SK-N-MC (cell line): ENCODE results near the gene DSE.
A peak's percentile ranks its signal among the peaks of the same experiment; 100 is the strongest.

Source experiments
- DNase-seq: peaks from one replicate; pipeline ENCODE4 v3.0.0-alpha.2; 2011; ENCODE audit warnings: low read depth, low spot score
- H3K27ac ChIP-seq: fragments of 200-600 bp; sonication (generic); 2 replicates; pipeline ENCODE4 v1.5.1; 2016; ENCODE audit warnings: mixed run types
- H3K36me3 ChIP-seq: fragments of 200-600 bp; sonication (generic); 2 replicates; pipeline ENCODE4 v1.6.1; 2017; ENCODE audit warnings: antibody characterized with exemption, low read length, mixed read lengths; ENCODE audit not compliant: insufficient read depth
- H3K4me3 ChIP-seq: fragments of 200-600 bp; sonication (generic); 2 replicates; pipeline ENCODE4 v1.5.1; 2016
- H3K9ac ChIP-seq: fragments of 200-600 bp; sonication (generic); 2 replicates; pipeline ENCODE4 v1.8.0; 2017; ENCODE audit warnings: mixed run types, mixed read lengths; ENCODE audit not compliant: insufficient read length
- H3K9me3 ChIP-seq: fragments of 200-600 bp; sonication (generic); 2 replicates; pipeline ENCODE4 v1.6.1; 2017; ENCODE audit warnings: low read depth, mild to moderate bottlenecking, antibody characterized with exemption, low read length, moderate library complexity, mixed read lengths
- EZH2 ChIP-seq: fragments of 200-600 bp; sonication (generic); IDR thresholded peaks from one replicate; pipeline ENCODE4 v1.6.1; 2017; ENCODE audit warnings: antibody characterized with exemption
- FOXP2 ChIP-seq: optimal IDR thresholded peaks from 2 replicates; pipeline ENCODE3; 2011; ENCODE audit warnings: mild to moderate bottlenecking, moderate library complexity; ENCODE audit not compliant: insufficient read depth; ENCODE audit errors: extremely low read length, control extremely low read depth
- POLR2AphosphoS5 ChIP-seq: IDR thresholded peaks from 2 replicates; pipeline ENCODE4 v1.6.1; 2012; ENCODE audit warnings: mild to moderate bottlenecking, low read depth, low read length, borderline replicate concordance

The DSE gene

GRCh38 chr6:116405138-116405537, 34.4 kb downstream of the DSE start:
- no peak for TF ChIP-seq EZH2
- no peak for TF ChIP-seq FOXP2
- no peak for TF ChIP-seq POLR2AphosphoS5
- no peak for DNase-seq
- Histone ChIP-seq H3K27ac (peak overlapping the region; percentile 68), H3K9ac (no peak overlapping the region), H3K9me3 (no peaks in the 10 kb centered on the region), H3K36me3 (no peaks in the 10 kb centered on the region), H3K4me3 (peak overlapping the region; percentile 37; the same call in 1 of the 2 replicates)

GRCh38 chr6:116405652-116406356, 35.1 kb downstream of the DSE start:
- no peak overlapping the region for H3K9ac ChIP-seq
- peak overlapping the region; percentile 68; the same call in 1 of the 2 replicates for H3K27ac ChIP-seq
- TF ChIP-seq POLR2AphosphoS5: no peak
- TF ChIP-seq FOXP2: no peak
- TF ChIP-seq EZH2: no peak
- no peaks in the 10 kb centered on the region for H3K9me3 ChIP-seq
- H3K36me3 ChIP-seq: no peaks in the 10 kb centered on the region
- DNase-seq: no peak
- H3K4me3 ChIP-seq: 0 out of 2 replicates have a peak overlapping the region, but pooled peaks have one; percentile 37

GRCh38 chr6:116406678-116407345, 36.1 kb downstream of the DSE start:
- Histone ChIP-seq H3K4me3 (no peak overlapping the region), H3K9ac (no peak overlapping the region), H3K36me3 (no peaks in the 10 kb centered on the region), H3K9me3 (no peaks in the 10 kb centered on the region), H3K27ac (no peak overlapping the region)
- TF ChIP-seq POLR2AphosphoS5 (no peak), FOXP2 (no peak), EZH2 (no peak)
- DNase-seq: no peak

GRCh38 chr6:116408491-116408890, 37.7 kb downstream of the DSE start:
- H3K36me3 ChIP-seq: no peaks in the 10 kb centered on the region
- no peak overlapping the region for H3K9ac ChIP-seq
- no peak overlapping the region for H3K27ac ChIP-seq
- no peak for TF ChIP-seq FOXP2
- TF ChIP-seq EZH2: no peak
- no peak for TF ChIP-seq POLR2AphosphoS5
- no peak for DNase-seq
- no peak overlapping the region for H3K4me3 ChIP-seq
- no peaks in the 10 kb centered on the region for H3K9me3 ChIP-seq

- DNase-seq: no peak
- TF ChIP-seq FOXP2 (no peak), POLR2AphosphoS5 (no peak), EZH2 (no peak)
- no peaks in the 10 kb centered on the region for H3K9me3 ChIP-seq
- no peaks in the 10 kb centered on the region for H3K36me3 ChIP-seq
- H3K9ac ChIP-seq: no peak overlapping the region
- H3K27ac ChIP-seq: no peak overlapping the region
- H3K4me3 ChIP-seq: no peak overlapping the region
These were observed 39.0 kb downstream of the DSE start for GRCh38 chr6:116409756-116410155.

GRCh38 chr6:116411284-116411623, 40.5 kb downstream of the DSE start:
- no peaks in the 10 kb centered on the region for H3K9me3 ChIP-seq
- no peak for TF ChIP-seq EZH2
- no peak for TF ChIP-seq POLR2AphosphoS5
- peak; percentile 40 for TF ChIP-seq FOXP2
- no peak for DNase-seq
- H3K36me3 ChIP-seq: no peaks in the 10 kb centered on the region
- peak overlapping the region; percentile 94 for H3K27ac ChIP-seq
- peak overlapping the region; percentile 64 for H3K4me3 ChIP-seq
- H3K9ac ChIP-seq: peak overlapping the region; percentile 27

- TF ChIP-seq EZH2: no peak
- no peak for TF ChIP-seq POLR2AphosphoS5
- no peak for TF ChIP-seq FOXP2
- Histone ChIP-seq H3K27ac (peak overlapping the region; percentile 94), H3K4me3 (peak overlapping the region; percentile 64), H3K9me3 (no peaks in the 10 kb centered on the region), H3K36me3 (no peaks in the 10 kb centered on the region), H3K9ac (peak overlapping the region; percentile 43)
- DNase-seq: no peak
These were observed 41.5 kb downstream of the DSE start for GRCh38 chr6:116412270-116412669.

- TF ChIP-seq EZH2: no peak
- no peak for TF ChIP-seq FOXP2
- no peak for TF ChIP-seq POLR2AphosphoS5
- Histone ChIP-seq H3K9me3 (no peaks in the 10 kb centered on the region), H3K9ac (no peak overlapping the region), H3K4me3 (no peak overlapping the region), H3K27ac (peak overlapping the region; percentile 72), H3K36me3 (no peaks in the 10 kb centered on the region)
- DNase-seq: no peak
These were observed 42.6 kb downstream of the DSE start for GRCh38 chr6:116413357-116413756.
